HG03354 (cell line): Measurements from ENCODE around the gene FBN1.

Source experiments
- ATAC-seq: cut with Tn5 transposase; IDR thresholded peaks from one replicate; pipeline ENCODE4 v1.9.1; 2021; ENCODE audit warnings: mild to moderate bottlenecking; ENCODE audit not compliant: unreplicated experiment, poor library complexity, severe bottlenecking

Gene FBN1

DNA sequence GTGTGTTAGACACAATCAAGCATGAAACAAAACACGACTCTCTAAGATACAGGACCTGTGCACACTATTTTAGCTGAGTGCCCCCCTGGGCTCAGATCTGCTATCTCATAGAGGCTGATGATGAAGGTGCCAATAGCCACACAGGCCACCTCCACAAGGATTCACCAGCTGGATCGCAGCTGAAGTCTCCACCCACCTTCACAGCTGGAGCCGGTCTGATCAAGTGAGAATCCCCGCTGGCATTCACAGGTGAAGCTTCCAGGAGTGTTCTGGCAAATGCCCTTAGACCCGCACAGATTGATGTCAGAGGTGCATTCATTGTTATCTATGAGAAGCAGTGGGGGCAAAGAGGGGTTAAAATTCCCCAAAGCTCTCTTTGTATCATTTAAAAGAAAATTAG, 224.1 kb downstream of the FBN1 start:
- ATAC-seq, result no peak

GRCh38 chr15:48419896-48420295, 225.6 kb downstream of the FBN1 start:
- no peak for ATAC-seq

DNA sequence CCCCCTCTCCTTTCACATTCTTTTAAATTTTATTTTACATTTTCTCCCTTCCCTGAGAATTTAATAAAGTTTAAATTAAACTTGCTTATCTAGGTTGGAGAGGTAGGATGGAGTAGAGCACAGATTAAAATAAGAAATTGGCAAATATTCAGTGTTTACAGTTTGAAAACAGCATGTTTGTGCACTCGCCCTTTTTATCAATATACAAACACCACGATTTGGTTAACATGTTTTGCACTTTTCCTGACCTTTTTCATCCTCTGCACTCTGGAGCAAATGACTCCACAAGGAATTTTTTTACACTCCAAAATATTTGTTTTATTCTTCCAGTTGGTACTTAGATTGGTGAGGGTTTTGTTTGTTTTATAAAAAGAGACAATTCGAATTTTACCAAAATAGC, 227.2 kb downstream of the FBN1 start:
- no peak for ATAC-seq

- ATAC-seq, result no peak
These were observed 229.2 kb downstream of the FBN1 start for GRCh38 chr15:48416301-48416700.

- no peak for ATAC-seq
These were observed 230.2 kb downstream of the FBN1 start for GRCh38 chr15:48415036-48415886.

DNA sequence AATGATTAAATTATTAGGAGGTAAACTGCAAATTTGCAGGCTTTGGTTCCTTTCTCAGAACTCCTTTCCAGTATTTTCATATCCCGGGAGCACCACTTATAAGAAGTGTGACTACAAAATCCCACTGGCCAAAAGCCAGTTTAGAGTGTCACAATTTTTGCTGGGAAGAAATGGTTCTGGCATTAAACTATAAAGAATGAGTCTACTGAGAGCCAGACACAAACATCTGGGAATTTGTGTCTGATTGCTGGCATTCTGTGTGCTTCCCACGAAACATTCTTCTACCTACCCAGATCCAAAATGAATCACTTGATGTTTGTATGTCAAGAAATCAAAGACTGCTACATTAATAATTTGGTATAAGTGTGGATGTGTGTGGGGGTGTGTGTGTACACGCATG, 231.5 kb downstream of the FBN1 start:
- no peak for ATAC-seq

- no peak for ATAC-seq
These were observed 232.2 kb downstream of the FBN1 start for GRCh38 chr15:48413304-48413703.

- ATAC-seq, result no peak
These were observed 233.4 kb downstream of the FBN1 start for GRCh38 chr15:48411971-48412591.

DNA sequence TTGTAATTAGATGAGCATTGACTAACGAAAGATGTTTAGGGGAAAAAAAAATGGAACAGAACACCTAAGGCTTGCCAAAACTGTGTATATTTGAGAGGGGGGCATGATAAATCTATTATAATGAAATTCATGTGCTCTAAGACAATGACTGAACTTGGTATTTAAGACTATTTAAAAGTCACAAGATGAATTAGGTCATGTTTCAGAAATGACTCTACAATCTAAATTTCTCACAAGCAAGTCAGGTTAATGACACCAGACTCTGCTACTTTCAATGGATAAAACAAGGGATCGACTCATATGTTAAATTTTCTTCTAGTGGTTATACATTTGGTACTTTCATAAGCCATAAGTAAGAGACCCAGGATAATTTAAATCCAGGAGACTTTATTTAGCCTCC, 235.9 kb downstream of the FBN1 start:
- no peak for ATAC-seq

- no peak for ATAC-seq
These were observed 237.2 kb downstream of the FBN1 start for GRCh38 chr15:48408327-48408726.

GRCh38 chr15:48407646-48408045, 237.9 kb downstream of the FBN1 start:
- no peak for ATAC-seq

GRCh38 chr15:48406911-48407310, 238.6 kb downstream of the FBN1 start:
- ATAC-seq, result no peak

DNA sequence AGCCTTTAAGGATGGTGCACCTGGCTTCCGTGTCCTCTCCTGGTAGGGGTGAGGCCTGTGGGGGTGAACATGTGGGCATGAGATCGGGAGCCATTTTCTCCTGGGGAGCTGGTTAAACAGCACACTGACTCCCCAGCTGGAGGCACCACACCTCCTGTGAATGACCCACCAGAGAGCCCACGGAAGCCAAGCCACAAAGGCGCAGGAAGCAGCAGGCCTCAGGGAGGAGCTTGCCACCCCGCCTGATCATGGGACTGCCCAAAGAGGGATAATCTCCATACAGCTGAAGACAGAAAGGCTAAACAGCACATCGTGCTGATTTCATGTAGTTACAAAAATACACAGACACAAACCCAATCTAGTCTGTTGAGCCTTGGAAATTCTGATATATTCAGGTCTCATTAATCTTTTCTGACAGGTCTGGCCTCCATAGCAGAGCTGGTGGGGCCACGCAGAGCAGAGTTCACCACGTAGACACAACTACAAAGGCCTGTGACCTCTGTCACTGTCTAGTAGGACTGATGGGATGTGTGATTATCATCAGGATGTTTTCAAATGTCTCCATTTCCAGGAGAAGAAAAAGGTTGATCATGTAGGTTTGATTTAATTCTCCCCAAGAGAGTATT, 239.1 kb downstream of the FBN1 start:
- no peak for ATAC-seq

DNA sequence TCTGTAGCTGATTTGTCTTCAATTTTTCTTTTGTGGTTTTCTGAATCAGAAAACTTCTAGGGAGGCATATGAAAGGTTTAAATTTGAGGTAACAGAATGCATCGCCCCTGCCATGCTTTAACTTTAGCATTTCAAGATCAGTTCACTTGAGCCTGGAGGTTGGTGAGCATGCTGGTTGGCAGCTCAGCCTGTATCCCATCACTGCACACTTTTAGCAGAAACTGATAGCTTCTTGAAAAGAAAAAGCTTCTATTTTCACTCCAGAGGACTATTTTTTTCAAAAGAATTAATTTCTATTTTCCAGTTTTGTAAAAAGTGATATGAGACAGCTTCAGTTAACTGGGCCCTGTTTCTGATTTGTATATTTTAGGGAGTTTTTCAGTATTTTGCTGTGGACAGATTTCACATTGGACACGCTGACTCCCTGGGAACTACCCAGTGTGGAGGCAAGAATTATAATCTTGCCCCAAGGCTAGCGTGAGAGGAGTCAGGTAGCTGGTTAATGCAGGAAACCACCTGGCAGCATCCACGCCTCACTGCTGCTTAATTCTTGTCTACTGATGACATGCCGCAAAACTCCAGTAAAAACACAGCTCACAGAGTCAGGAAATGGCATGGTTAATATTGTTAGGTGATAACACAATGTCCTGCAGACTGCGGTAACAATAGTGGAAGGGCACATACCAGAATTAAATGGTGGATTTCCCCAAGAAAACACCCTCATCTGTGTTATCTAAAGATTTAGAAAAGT, 242.9 kb downstream of the FBN1 start:
- ATAC-seq, result no peak

GRCh38 chr15:48400086-48400485, 245.4 kb downstream of the FBN1 start:
- no peak for ATAC-seq

- ATAC-seq, result no peak
These were observed 247.7 kb downstream of the FBN1 start for GRCh38 chr15:48397841-48398240.

- no peak for ATAC-seq
These were observed 249.5 kb downstream of the FBN1 start for GRCh38 chr15:48396020-48396419.

- ATAC-seq, result no peak
These were observed 249.9 kb downstream of the FBN1 start for GRCh38 chr15:48395521-48396011.

- no peak for ATAC-seq
These were observed 250.5 kb downstream of the FBN1 start for GRCh38 chr15:48394970-48395369.
